HG02840 (cell line): ENCODE results near the gene ZCCHC10.
"Not testable (repeated sequence)": the region's sequence is repeated elsewhere in the genome, so short reads cannot be mapped to it uniquely, and the experiment has no call there.

Source experiments
- ATAC-seq: cut with Tn5 transposase; IDR thresholded peaks from one replicate; pipeline ENCODE4 v1.9.1; 2021; ENCODE audit warnings: mild to moderate bottlenecking, moderate library complexity, moderate number of reproducible peaks; ENCODE audit not compliant: unreplicated experiment, low FRiP score

The ZCCHC10 gene

GRCh38 chr5:133046560-133046959 is 20.2 kb upstream of the ZCCHC10 start:
- not testable (repeated sequence) for ATAC-seq

- ATAC-seq, result no peak
Measured at GRCh38 chr5:133041910-133042309, 15.6 kb upstream of the ZCCHC10 start.

- no peak for ATAC-seq
Measured at GRCh38 chr5:133041157-133041784, 14.9 kb upstream of the ZCCHC10 start.

- not testable (repeated sequence) for ATAC-seq
Measured at GRCh38 chr5:133036677-133037076, 10.3 kb upstream of the ZCCHC10 start.

- no peak for ATAC-seq
Measured at GRCh38 chr5:133035224-133035623, 8.9 kb upstream of the ZCCHC10 start.

- no peak for ATAC-seq
Measured at GRCh38 chr5:133034064-133034463, 7.7 kb upstream of the ZCCHC10 start.

- ATAC-seq, result peak; percentile 75
Measured at GRCh38 chr5:133032852-133033742, 6.7 kb upstream of the ZCCHC10 start.

- no peak for ATAC-seq
Measured at GRCh38 chr5:133030343-133031005, 4.1 kb upstream of the ZCCHC10 start.

GRCh38 chr5:133029416-133029815 is 3.1 kb upstream of the ZCCHC10 start:
- ATAC-seq, result no peak

- ATAC-seq, result no peak
Measured at GRCh38 chr5:133026664-133027153, 360 bp upstream of the ZCCHC10 start.

GRCh38 chr5:133019471-133019870 is 6.9 kb downstream of the ZCCHC10 start:
- ATAC-seq, result not testable (repeated sequence)

- no peak for ATAC-seq
Measured at GRCh38 chr5:133017964-133018363, 8.4 kb downstream of the ZCCHC10 start.

GRCh38 chr5:133015466-133015865 is 10.9 kb downstream of the ZCCHC10 start:
- ATAC-seq, result no peak

GRCh38 chr5:133008455-133008854 is 17.9 kb downstream of the ZCCHC10 start:
- not testable (repeated sequence) for ATAC-seq

GRCh38 chr5:133006653-133007052 is 19.7 kb downstream of the ZCCHC10 start:
- no peak for ATAC-seq

GRCh38 chr5:132999246-132999645 is 27.1 kb downstream of the ZCCHC10 start:
- no peak for ATAC-seq

GRCh38 chr5:132998556-132998955 is 27.8 kb downstream of the ZCCHC10 start:
- no peak for ATAC-seq

- ATAC-seq, result no peak
Measured at GRCh38 chr5:132996307-132996706, 30.0 kb downstream of the ZCCHC10 start.

GRCh38 chr5:132987531-132988408 is 38.6 kb downstream of the ZCCHC10 start:
- ATAC-seq, result no peak

- ATAC-seq, result not testable (repeated sequence)
Measured at GRCh38 chr5:132982971-132983370, 43.4 kb downstream of the ZCCHC10 start.
